D721Med (cell line): Measurements from ENCODE around the gene ORC5.

Experiments
- DNase-seq: peaks from one replicate; pipeline ENCODE4 v3.0.0; 2011; ENCODE audit warnings: low spot score; ENCODE audit not compliant: insufficient read length
- FAIRE-seq: peaks from 2 replicates; lab custom pipeline; 2011; peaks lifted over from hg19 to GRCh38; lab: Jason Lieb, UNC
- CTCF ChIP-seq: IDR thresholded peaks from 2 replicates; pipeline ENCODE4 v1.5.1; 2012; ENCODE audit warnings: mild to moderate bottlenecking, control low read depth; ENCODE audit not compliant: insufficient read depth; ENCODE audit errors: missing control alignments

Gene ORC5

GRCh38 chr7:104217620-104218019 lies 9.8 kb upstream of the ORC5 start:
- no peak for TF ChIP-seq CTCF
- FAIRE-seq: no peak
- DNase-seq: no peak

- FAIRE-seq: no peak
- DNase-seq: no peak
- TF ChIP-seq CTCF: no peak
These were observed 1.2 kb upstream of the ORC5 start for GRCh38 chr7:104209063-104209462.

GRCh38 chr7:104208421-104208780 lies 588 bp upstream of the ORC5 start:
- TF ChIP-seq CTCF: no peak
- DNase-seq (no peak), FAIRE-seq (no peak)

GRCh38 chr7:104207348-104207730 lies 474 bp downstream of the ORC5 start:
- DNase-seq (no peak), FAIRE-seq (peak; percentile 35)
- TF ChIP-seq CTCF: no peak

GRCh38 chr7:104206841-104207240 lies 972 bp downstream of the ORC5 start:
- peak; percentile 5 for TF ChIP-seq CTCF
- DNase-seq (no peak), FAIRE-seq (no peak)

- no peak for TF ChIP-seq CTCF
- no peak for FAIRE-seq
- DNase-seq: no peak
These were observed 9.0 kb downstream of the ORC5 start for GRCh38 chr7:104198673-104199278.

GRCh38 chr7:104196161-104196560 lies 11.7 kb downstream of the ORC5 start:
- TF ChIP-seq CTCF: no peak
- DNase-seq (no peak), FAIRE-seq (no peak)
